CD14-positive monocyte (primary cell): ENCODE results near the gene NDUFC2. TPM values are rescaled to one million over a fixed set of nuclear protein-coding genes. Genes with fewer than 3 reads are reported as not detected.
"Not testable (repeated sequence)": the region's sequence is repeated elsewhere in the genome, so short reads cannot be mapped to it uniquely, and the experiment has no call there.

Source experiments
- DNase-seq, 3 donors: peaks; one replicate each; pipeline ENCODE4 v3.0.0-alpha.2; 2011 to 2022
- H2AFZ ChIP-seq: 2 replicates; pipeline ENCODE4 v1.6.0; 2012; ENCODE audit warnings: mild to moderate bottlenecking, low read depth, low read length, inconsistent platforms; ENCODE audit not compliant: insufficient read depth, poor library complexity, severe bottlenecking
- H3K27ac ChIP-seq, 2 donors: 1 replicate in 1 of 2; 2 replicates in 1 of 2; pipeline ENCODE4 v1.5.1; 2012 to 2013; ENCODE audit warnings: low read length in 2 of 2, control low read depth in 1 of 2, inconsistent platforms in 1 of 2, low read depth in 1 of 2, mild to moderate bottlenecking in 1 of 2
- H3K27me3 ChIP-seq, 2 donors: one replicate each; pipeline versions ENCODE4 v1.6.0 to v1.6.1; 2011 to 2013; ENCODE audit warnings: low read length in 2 of 2; ENCODE audit not compliant: control insufficient read depth in 2 of 2, insufficient read depth in 2 of 2
- H3K36me3 ChIP-seq, 2 donors: replicated peaks in 1 of 2; 1 replicate in 1 of 2; 2 replicates in 1 of 2; pipeline versions ENCODE4 v1.5.1 to v1.6.1; 2012 to 2013; ENCODE audit warnings: low read length in 2 of 2, control low read depth in 1 of 2, inconsistent platforms in 1 of 2, mild to moderate bottlenecking in 1 of 2; ENCODE audit not compliant: insufficient read depth in 2 of 2, control insufficient read depth in 1 of 2
- H3K4me1 ChIP-seq, 2 donors: 1 replicate in 1 of 2; 2 replicates in 1 of 2; pipeline versions ENCODE4 v1.5.1 to v1.6.1; 2012 to 2013; ENCODE audit warnings: low read length in 2 of 2, control low read depth in 1 of 2, inconsistent platforms in 1 of 2, mild to moderate bottlenecking in 1 of 2, moderate library complexity in 1 of 2; ENCODE audit not compliant: insufficient read depth in 2 of 2, control insufficient read depth in 1 of 2
- H3K4me2 ChIP-seq: replicated peaks from 2 replicates; pipeline ENCODE3; 2012; ENCODE audit warnings: low read length, moderate library complexity, mild to moderate bottlenecking; ENCODE audit not compliant: poor library complexity, severe bottlenecking; ENCODE audit errors: extremely low read depth
- H3K4me3 ChIP-seq, 3 experiments: fragments of 200-600 bp in 1 of 3; sonication (generic) in 1 of 3; replicated peaks in 1 of 3; 1 replicate in 2 of 3; 2 replicates in 1 of 3; pipeline ENCODE4 v1.5.1; 2011 to 2013; ENCODE audit warnings: low read length in 3 of 3, mild to moderate bottlenecking in 3 of 3, control low read depth in 2 of 3, low read depth in 2 of 3, inconsistent platforms in 1 of 3, moderate library complexity in 1 of 3
- H3K79me2 ChIP-seq: 2 replicates; pipeline ENCODE4 v1.6.0; 2012; ENCODE audit warnings: mild to moderate bottlenecking, control low read depth, inconsistent platforms, low read length, moderate library complexity; ENCODE audit not compliant: insufficient read depth
- H3K9ac ChIP-seq: 2 replicates; pipeline ENCODE4 v1.6.0; 2017; ENCODE audit warnings: low read length, mild to moderate bottlenecking; ENCODE audit not compliant: insufficient read depth, poor library complexity, severe bottlenecking
- H3K9me3 ChIP-seq, 2 donors: replicated peaks in 1 of 2; 1 replicate in 1 of 2; 2 replicates in 1 of 2; pipeline versions ENCODE4 v1.5.1 to v1.6.1; 2012 to 2013; ENCODE audit warnings: low read length in 2 of 2, control low read depth in 1 of 2; ENCODE audit not compliant: control insufficient read depth in 1 of 2, insufficient read depth in 1 of 2
- H4K20me1 ChIP-seq: 2 replicates; pipeline ENCODE4 v1.6.0; 2012; ENCODE audit warnings: mild to moderate bottlenecking, low read length, control low read depth, moderate library complexity; ENCODE audit not compliant: insufficient read depth
- H3K27ac Mint-ChIP-seq, 7 donors: one replicate each; pipeline ENCODE4 v1.8.0; 2020; ENCODE audit warnings: mild to moderate bottlenecking in 7 of 7, mixed read lengths in 7 of 7, moderate library complexity in 6 of 7, inconsistent platforms in 2 of 7
- H3K27me3 Mint-ChIP-seq, 3 donors: one replicate each; pipeline ENCODE4 v1.8.0; 2021 to 2022; ENCODE audit warnings: low read depth in 3 of 3, mild to moderate bottlenecking in 3 of 3, mixed read lengths in 3 of 3, moderate library complexity in 3 of 3, inconsistent platforms in 1 of 3
- H3K36me3 Mint-ChIP-seq, 2 donors: one replicate each; pipeline ENCODE4 v1.8.0; 2020; ENCODE audit warnings: mixed read lengths in 2 of 2, inconsistent platforms in 1 of 2, mild to moderate bottlenecking in 1 of 2
- H3K4me1 Mint-ChIP-seq: one replicate; pipeline ENCODE4 v1.8.0; 2020; ENCODE audit warnings: mild to moderate bottlenecking, mixed read lengths
- H3K4me3 Mint-ChIP-seq, 2 donors: one replicate each; pipeline ENCODE4 v1.8.0; 2020; ENCODE audit warnings: mild to moderate bottlenecking in 2 of 2, mixed read lengths in 2 of 2, moderate library complexity in 1 of 2
- H3K9me3 Mint-ChIP-seq, 7 donors: one replicate each; pipeline ENCODE4 v1.8.0; 2020 to 2022; ENCODE audit warnings: mixed read lengths in 7 of 7, mild to moderate bottlenecking in 6 of 7, moderate library complexity in 6 of 7, inconsistent platforms in 2 of 7
- CTCF ChIP-seq: fragments of 200-600 bp; IDR thresholded peaks from one replicate; pipeline ENCODE4 v1.8.0; 2022; ENCODE audit warnings: antibody characterized with exemption, mild to moderate bottlenecking
- WGBS: methylation state at CpG from one replicate; pipeline ENCODE4 v1.1.5; 2013; ENCODE audit warnings: missing lambda C conversion rate; ENCODE audit not compliant: insufficient coverage; 5-methylcytosine and 5-hydroxymethylcytosine counted together
- intact Hi-C, 2 donors: fragments of 100-400 bp; cut with micrococcal nuclease; formaldehyde crosslinking; loops; one replicate each; pipeline versions ENCODE4 v1.15.0 to v1.15.1; 2023
- polyA plus RNA-seq, 3 donors: library from polyadenylated mRNA; depleted of rRNA in 1 of 3; unstranded in 2 of 3; stranded (reverse) in 1 of 3; fragments of 300-500 nt in 2 of 3; fragments of >200 nt in 1 of 3; fragmentation: Illumina TruSeq in 2 of 3; gene quantifications; 1 replicate in 2 of 3; 2 replicates in 1 of 3; pipeline ENCODE4 v1.2.3, GENCODE V29; 2012 to 2021

Gene NDUFC2
- polyA plus RNA-seq, 3 donors = 47.7 to 219 (median 209) TPM

- no peak for DNase-seq
- intact Hi-C loops = no loop called here
- Histone ChIP-seq H3K27ac (no peak overlapping the region), H3K9ac (no peak overlapping the region), H3K4me3 (no peak overlapping the region), H3K4me1 (no peaks in the 10 kb centered on the region), H2AFZ (no peak overlapping the region), H3K4me2 (no peak overlapping the region), H3K79me2 (no peaks in the 10 kb centered on the region), H3K9me3 (no peaks in the 10 kb centered on the region), H3K36me3 (peaks cover 34 to 62% of the 10 kb centered on the region in 2 donors), H4K20me1 (no peaks in the 10 kb centered on the region), H3K27me3 (no peaks in the 10 kb centered on the region)
- no peak overlapping the region for H3K4me3 Mint-ChIP-seq
- WGBS = 100% methylated on average over 3 of the region's 7 CpGs
- H3K27me3 Mint-ChIP-seq = no peaks in the 10 kb centered on the region
- H3K36me3 Mint-ChIP-seq = peaks cover 41 to 55% of the 10 kb centered on the region in 2 donors
- no peaks in the 10 kb centered on the region for H3K9me3 Mint-ChIP-seq
- no peak overlapping the region for H3K27ac Mint-ChIP-seq
- peaks cover 4% of the 10 kb centered on the region for H3K4me1 Mint-ChIP-seq
- TF ChIP-seq CTCF = no peak
Observed at GRCh38 chr11:78097666-78098385, 18.2 kb upstream of the NDUFC2 start.

DNA sequence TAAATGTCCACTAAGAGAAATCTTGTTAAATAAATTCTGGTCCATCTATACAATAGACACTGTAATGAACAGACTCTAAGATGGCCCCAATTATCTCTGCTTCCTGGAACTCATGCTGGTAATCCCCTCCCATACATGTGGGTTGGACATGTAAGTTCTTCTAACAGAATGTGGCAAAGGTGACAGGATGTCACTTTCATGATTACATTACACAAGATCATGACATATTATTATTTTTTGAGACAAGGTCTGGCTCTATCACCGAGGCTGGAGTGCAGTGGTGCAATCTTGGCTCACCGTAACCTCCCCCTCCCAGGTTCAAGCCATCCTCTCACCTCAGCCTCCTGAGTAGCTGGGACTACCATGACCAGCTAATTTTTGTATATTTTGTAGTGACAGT is 14.6 kb upstream of the NDUFC2 start:
- DNase-seq = no peak
- no peaks in the 10 kb centered on the region for H3K9me3 ChIP-seq
- no peak overlapping the region for H3K9ac ChIP-seq
- H3K27ac ChIP-seq = no peak overlapping the region
- peaks cover 11 to 34% of the 10 kb centered on the region in 2 donors for H3K36me3 ChIP-seq
- TF ChIP-seq CTCF = no peak
- Mint-ChIP-seq H3K27ac (peak overlapping the region in 1 of 7 donors; percentile 71), H3K9me3 (no peaks in the 10 kb centered on the region), H3K27me3 (no peaks in the 10 kb centered on the region), H3K36me3 (peaks cover 20 to 38% of the 10 kb centered on the region in 2 donors), H3K4me1 (no peaks in the 10 kb centered on the region), H3K4me3 (no peak overlapping the region)
- H3K27me3 ChIP-seq = no peaks in the 10 kb centered on the region
- intact Hi-C loops = no loop called here
- H3K79me2 ChIP-seq = no peaks in the 10 kb centered on the region
- no peaks in the 10 kb centered on the region for H3K4me1 ChIP-seq
- H3K4me3 ChIP-seq = no peak overlapping the region
- no peak overlapping the region for H2AFZ ChIP-seq
- H4K20me1 ChIP-seq = no peaks in the 10 kb centered on the region
- no CpG with 5 or more reads among the region's 2 CpGs for WGBS
- no peak overlapping the region for H3K4me2 ChIP-seq

DNA sequence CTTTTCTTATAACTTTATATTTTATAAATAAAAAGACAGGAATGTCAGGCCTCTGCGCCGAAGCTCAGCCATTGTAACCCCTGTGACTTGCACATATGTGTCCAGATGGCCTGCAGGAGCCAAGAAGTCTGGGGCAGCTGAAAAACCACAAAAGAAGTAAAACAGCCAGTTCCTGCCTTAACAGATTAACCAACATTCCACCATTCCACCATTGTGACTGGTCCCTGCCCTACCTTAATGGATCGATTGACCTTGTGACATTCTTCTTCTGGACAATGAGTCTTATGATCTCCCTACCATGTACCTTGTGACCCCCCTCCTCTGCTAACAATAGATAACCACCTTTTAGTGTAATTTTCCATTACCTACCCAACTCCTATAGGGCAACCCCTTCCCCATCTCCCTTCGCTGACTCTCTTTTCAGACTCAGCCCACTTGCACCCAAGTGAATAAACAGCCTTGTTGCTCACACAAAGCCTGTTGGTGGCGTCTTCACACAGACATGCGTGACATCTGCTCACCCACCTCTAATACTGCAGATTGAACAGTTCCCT is 6.9 kb upstream of the NDUFC2 start:
- WGBS = 93% methylated on average over 6 of the region's 6 CpGs
- H3K36me3 ChIP-seq, H3K9me3 ChIP-seq, H3K9me3 Mint-ChIP-seq, H3K4me1 ChIP-seq, H3K4me1 Mint-ChIP-seq, H3K4me2 ChIP-seq, H3K4me3 Mint-ChIP-seq, H3K27ac ChIP-seq, H3K79me2 ChIP-seq, intact Hi-C loops, H3K27me3 ChIP-seq, H4K20me1 ChIP-seq, H3K27me3 Mint-ChIP-seq, H3K27ac Mint-ChIP-seq, H3K4me3 ChIP-seq, H3K36me3 Mint-ChIP-seq, DNase-seq, H3K9ac ChIP-seq, H2AFZ ChIP-seq: not testable (repeated sequence)
